Neural progenitor cell (in vitro differentiated cells): ENCODE results near the gene PDE9A.

Source experiments
- EZH2 ChIP-seq: fragments of 200-600 bp; sonication (generic); IDR thresholded peaks from 2 replicates; pipeline ENCODE4 v1.6.1; 2017; ENCODE audit warnings: antibody characterized with exemption, mild to moderate bottlenecking, moderate library complexity
- EZH2phosphoT487 ChIP-seq: fragments of 200-600 bp; sonication (generic); IDR thresholded peaks from 2 replicates; pipeline ENCODE4 v1.6.1; 2017; ENCODE audit warnings: antibody characterized with exemption
- TF ChIP-seq, protein P1 (sequence below): fragments of 200-600 bp; sonication (generic); IDR thresholded peaks from 2 replicates; pipeline ENCODE4 v1.5.1; 2017; ENCODE audit warnings: antibody characterized with exemption, mild to moderate bottlenecking

DNA sequence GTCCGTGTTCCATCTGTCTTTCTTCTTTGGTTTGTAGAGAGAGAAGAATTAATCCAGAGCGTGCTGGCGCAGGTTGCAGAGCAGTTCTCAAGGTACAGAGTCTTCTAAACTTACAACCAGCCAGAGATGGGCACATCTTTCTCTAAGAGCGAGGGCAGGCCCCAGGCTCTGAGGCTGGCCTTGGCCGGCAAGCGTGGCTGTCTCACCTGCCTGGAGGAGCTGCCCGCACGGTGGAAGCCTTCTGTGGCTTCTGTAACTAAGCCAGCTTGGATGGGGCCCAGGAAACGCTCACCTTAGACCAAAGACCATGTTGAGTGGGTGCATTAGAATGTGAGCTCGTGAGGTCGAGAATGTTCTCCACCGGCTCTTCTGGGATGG is 78.6 kb downstream of the PDE9A start:
- TF ChIP-seq EZH2 (no peak), EZH2phosphoT487 (no peak)
- TF ChIP-seq, protein P1, sequence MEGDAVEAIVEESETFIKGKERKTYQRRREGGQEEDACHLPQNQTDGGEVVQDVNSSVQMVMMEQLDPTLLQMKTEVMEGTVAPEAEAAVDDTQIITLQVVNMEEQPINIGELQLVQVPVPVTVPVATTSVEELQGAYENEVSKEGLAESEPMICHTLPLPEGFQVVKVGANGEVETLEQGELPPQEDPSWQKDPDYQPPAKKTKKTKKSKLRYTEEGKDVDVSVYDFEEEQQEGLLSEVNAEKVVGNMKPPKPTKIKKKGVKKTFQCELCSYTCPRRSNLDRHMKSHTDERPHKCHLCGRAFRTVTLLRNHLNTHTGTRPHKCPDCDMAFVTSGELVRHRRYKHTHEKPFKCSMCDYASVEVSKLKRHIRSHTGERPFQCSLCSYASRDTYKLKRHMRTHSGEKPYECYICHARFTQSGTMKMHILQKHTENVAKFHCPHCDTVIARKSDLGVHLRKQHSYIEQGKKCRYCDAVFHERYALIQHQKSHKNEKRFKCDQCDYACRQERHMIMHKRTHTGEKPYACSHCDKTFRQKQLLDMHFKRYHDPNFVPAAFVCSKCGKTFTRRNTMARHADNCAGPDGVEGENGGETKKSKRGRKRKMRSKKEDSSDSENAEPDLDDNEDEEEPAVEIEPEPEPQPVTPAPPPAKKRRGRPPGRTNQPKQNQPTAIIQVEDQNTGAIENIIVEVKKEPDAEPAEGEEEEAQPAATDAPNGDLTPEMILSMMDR, result no peak
